ENCODE measurements around the gene ROR2.

The ROR2 gene

GRCh38 chr9:91736311-91736710, 213.7 kb downstream of the ROR2 start:
- H3K4me3 ChIP-seq (ENCODE audit: low read depth, low read length), result no peak overlapping the region
- no peak for DNase-seq (ENCODE audit: low read depth)

GRCh38 chr9:91735049-91735448, 215.0 kb downstream of the ROR2 start:
- DNase-seq (ENCODE audit: low read depth), result no peak

GRCh38 chr9:91734371-91734981, 215.6 kb downstream of the ROR2 start:
- no peak overlapping the region for H3K4me3 ChIP-seq (ENCODE audit: low read depth, low read length)
- no peak for DNase-seq (ENCODE audit: low read depth)

More at GRCh38 chr9:91735049-91735448, 215.0 kb downstream of the ROR2 start:
- no peak overlapping the region for H3K4me3 ChIP-seq (ENCODE audit: low read depth, low read length)

GRCh38 chr9:91733006-91733624, 216.9 kb downstream of the ROR2 start:
- H3K4me3 ChIP-seq (ENCODE audit: low read depth, low read length), result no peak overlapping the region
- DNase-seq (ENCODE audit: low read depth), result no peak

GRCh38 chr9:91732187-91733005, 217.6 kb downstream of the ROR2 start:
- no peak overlapping the region for H3K4me3 ChIP-seq (ENCODE audit: low read depth, low read length)
- no peak for DNase-seq (ENCODE audit: low read depth)

GRCh38 chr9:91730806-91731205, 219.2 kb downstream of the ROR2 start:
- DNase-seq (ENCODE audit: low read depth), result no peak
- no peak overlapping the region for H3K4me3 ChIP-seq (ENCODE audit: low read depth, low read length)

- DNase-seq (ENCODE audit: low read depth), result no peak
- no peak overlapping the region for H3K4me3 ChIP-seq (ENCODE audit: low read depth, low read length)
Observed at GRCh38 chr9:91729558-91729842, 220.5 kb downstream of the ROR2 start.

- DNase-seq (ENCODE audit: low read depth), result no peak
- H3K4me3 ChIP-seq (ENCODE audit: low read depth, low read length), result no peak overlapping the region
Observed at GRCh38 chr9:91727972-91728371, 222.1 kb downstream of the ROR2 start.

- DNase-seq (ENCODE audit: low read depth), result no peak
Observed at GRCh38 chr9:91727316-91727861, 222.6 kb downstream of the ROR2 start.

GRCh38 chr9:91726406-91727100, 223.5 kb downstream of the ROR2 start:
- no peak for DNase-seq (ENCODE audit: low read depth)

More at GRCh38 chr9:91727316-91727861, 222.6 kb downstream of the ROR2 start:
- H3K4me3 ChIP-seq (ENCODE audit: low read depth, low read length), result no peak overlapping the region

GRCh38 chr9:91725651-91726050, 224.4 kb downstream of the ROR2 start:
- no peak overlapping the region for H3K4me3 ChIP-seq (ENCODE audit: low read depth, low read length)

More at GRCh38 chr9:91726406-91727100, 223.5 kb downstream of the ROR2 start:
- H3K4me3 ChIP-seq (ENCODE audit: low read depth, low read length), result no peak overlapping the region

GRCh38 chr9:91724609-91725505, 225.2 kb downstream of the ROR2 start:
- H3K4me3 ChIP-seq (ENCODE audit: low read depth, low read length), result no peak overlapping the region
- DNase-seq (ENCODE audit: low read depth), result no peak

More at GRCh38 chr9:91725651-91726050, 224.4 kb downstream of the ROR2 start:
- no peak for DNase-seq (ENCODE audit: low read depth)

- DNase-seq (ENCODE audit: low read depth), result no peak
Observed at GRCh38 chr9:91724068-91724440, 226.0 kb downstream of the ROR2 start.

GRCh38 chr9:91723420-91724067, 226.5 kb downstream of the ROR2 start:
- no peak for DNase-seq (ENCODE audit: low read depth)
- H3K4me3 ChIP-seq (ENCODE audit: low read depth, low read length), result no peak overlapping the region

More at GRCh38 chr9:91724068-91724440, 226.0 kb downstream of the ROR2 start:
- H3K4me3 ChIP-seq (ENCODE audit: low read depth, low read length), result no peak overlapping the region

- no peak overlapping the region for H3K4me3 ChIP-seq (ENCODE audit: low read depth, low read length)
- no peak for DNase-seq (ENCODE audit: low read depth)
Observed at GRCh38 chr9:91720751-91721705, 229.0 kb downstream of the ROR2 start.

- no peak for DNase-seq (ENCODE audit: low read depth)
Observed at GRCh38 chr9:91720313-91720712, 229.7 kb downstream of the ROR2 start.

GRCh38 chr9:91718071-91718470, 232.0 kb downstream of the ROR2 start:
- H3K4me3 ChIP-seq (ENCODE audit: low read depth, low read length), result no peak overlapping the region

More at GRCh38 chr9:91720313-91720712, 229.7 kb downstream of the ROR2 start:
- no peak overlapping the region for H3K4me3 ChIP-seq (ENCODE audit: low read depth, low read length)

More at GRCh38 chr9:91718071-91718470, 232.0 kb downstream of the ROR2 start:
- DNase-seq (ENCODE audit: low read depth), result no peak
